Measurements from ENCODE around the gene BAIAP2. TPM values are rescaled to one million over a fixed set of nuclear protein-coding genes. Genes with fewer than 3 reads are reported as not detected.

BAIAP2 gene
- total RNA-seq, 2 donors from 2014 or later, result 8.0 to 11.5 TPM

DNA sequence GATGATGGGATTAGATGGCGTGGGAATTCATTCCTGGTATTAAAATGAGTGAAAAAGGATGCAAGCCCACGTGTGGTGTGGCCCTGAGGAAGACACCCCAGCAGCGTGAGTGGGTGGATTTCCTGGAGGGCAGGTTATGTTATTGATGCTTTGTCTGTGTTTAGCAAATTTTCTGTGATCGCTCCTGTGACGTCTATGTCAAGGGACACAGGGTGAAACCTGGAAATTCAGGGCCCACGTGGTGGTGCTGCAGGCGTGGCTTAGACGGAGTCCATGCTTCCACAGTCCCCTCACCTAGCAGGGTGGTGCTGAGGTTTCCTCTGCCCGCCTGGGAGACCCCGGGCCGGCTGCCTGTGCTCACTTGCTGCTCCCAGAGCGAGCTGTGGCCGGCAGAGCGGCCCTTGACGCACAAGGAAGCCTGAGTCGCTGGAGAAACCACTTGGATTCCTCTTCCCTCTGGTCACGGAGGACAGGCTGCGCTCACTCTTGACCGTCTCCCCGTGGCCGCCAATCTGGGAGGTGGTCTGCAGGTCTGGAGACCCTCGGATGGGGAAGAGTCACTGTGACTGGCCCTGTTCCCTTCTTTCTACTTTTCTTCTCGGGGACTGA is 23.4 kb downstream of the BAIAP2 start:
- TF ChIP-seq, protein P1, sequence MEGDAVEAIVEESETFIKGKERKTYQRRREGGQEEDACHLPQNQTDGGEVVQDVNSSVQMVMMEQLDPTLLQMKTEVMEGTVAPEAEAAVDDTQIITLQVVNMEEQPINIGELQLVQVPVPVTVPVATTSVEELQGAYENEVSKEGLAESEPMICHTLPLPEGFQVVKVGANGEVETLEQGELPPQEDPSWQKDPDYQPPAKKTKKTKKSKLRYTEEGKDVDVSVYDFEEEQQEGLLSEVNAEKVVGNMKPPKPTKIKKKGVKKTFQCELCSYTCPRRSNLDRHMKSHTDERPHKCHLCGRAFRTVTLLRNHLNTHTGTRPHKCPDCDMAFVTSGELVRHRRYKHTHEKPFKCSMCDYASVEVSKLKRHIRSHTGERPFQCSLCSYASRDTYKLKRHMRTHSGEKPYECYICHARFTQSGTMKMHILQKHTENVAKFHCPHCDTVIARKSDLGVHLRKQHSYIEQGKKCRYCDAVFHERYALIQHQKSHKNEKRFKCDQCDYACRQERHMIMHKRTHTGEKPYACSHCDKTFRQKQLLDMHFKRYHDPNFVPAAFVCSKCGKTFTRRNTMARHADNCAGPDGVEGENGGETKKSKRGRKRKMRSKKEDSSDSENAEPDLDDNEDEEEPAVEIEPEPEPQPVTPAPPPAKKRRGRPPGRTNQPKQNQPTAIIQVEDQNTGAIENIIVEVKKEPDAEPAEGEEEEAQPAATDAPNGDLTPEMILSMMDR (IDR thresholded peaks at IDR 0.05), result no peak
- no peak for TF ChIP-seq POLR2A (IDR thresholded peaks at IDR 0.05)
- Histone ChIP-seq H3K4me1 (no peaks in the 10 kb centered on the region), H3K27ac (no peak overlapping the region), H3K36me3 (replicated peaks in 1 of 2; ENCODE audit: insufficient read depth in 1 of 2, low read depth in 2 of 2) (no peaks in the 10 kb centered on the region), H3K4me3 (no peak overlapping the region), H3K27me3 (no peaks in the 10 kb centered on the region), H3K9me3 (no peaks in the 10 kb centered on the region)
- DNase-seq, result no peak
- no peak for ATAC-seq
- 79 to 81% methylated on average over 20 to 23 of the region's 23 CpGs for WGBS, 2 donors
- intact Hi-C loops (cut with DNase I), result no loop called here

DNA sequence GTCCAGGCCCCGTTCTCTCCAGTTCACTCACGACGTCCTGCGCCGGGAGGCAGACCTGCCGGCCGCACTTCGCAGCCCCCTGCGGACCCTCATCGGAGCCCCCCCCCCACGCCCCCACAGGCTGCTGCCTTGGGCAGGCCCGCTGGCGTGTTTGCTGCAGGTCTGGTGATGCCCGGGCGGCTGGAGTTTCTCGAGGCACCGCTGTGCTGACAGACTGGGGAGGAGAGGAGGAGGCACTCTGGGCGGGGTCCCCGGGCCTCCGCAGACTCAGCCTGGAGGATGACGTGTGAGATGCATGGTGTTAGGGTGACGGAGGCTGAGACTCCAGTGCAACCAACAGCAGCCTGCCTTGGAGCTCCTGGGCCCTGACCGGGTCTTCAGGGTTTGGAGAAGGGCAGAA is 24.1 kb downstream of the BAIAP2 start:
- ATAC-seq, result no peak
- Histone ChIP-seq H3K27ac (no peak overlapping the region), H3K4me3 (no peak overlapping the region), H3K9me3 (no peaks in the 10 kb centered on the region), H3K4me1 (no peaks in the 10 kb centered on the region), H3K27me3 (no peaks in the 10 kb centered on the region), H3K36me3 (replicated peaks in 1 of 2; ENCODE audit: insufficient read depth in 1 of 2, low read depth in 2 of 2) (no peaks in the 10 kb centered on the region)
- TF ChIP-seq, protein P1 (IDR thresholded peaks at IDR 0.05), result no peak
- TF ChIP-seq POLR2A (IDR thresholded peaks at IDR 0.05), result no peak
- intact Hi-C loops (cut with DNase I), result no loop called here
- no peak for DNase-seq
- 87 to 90% methylated on average over 19 to 23 of the region's 23 CpGs for WGBS, 2 donors

DNA sequence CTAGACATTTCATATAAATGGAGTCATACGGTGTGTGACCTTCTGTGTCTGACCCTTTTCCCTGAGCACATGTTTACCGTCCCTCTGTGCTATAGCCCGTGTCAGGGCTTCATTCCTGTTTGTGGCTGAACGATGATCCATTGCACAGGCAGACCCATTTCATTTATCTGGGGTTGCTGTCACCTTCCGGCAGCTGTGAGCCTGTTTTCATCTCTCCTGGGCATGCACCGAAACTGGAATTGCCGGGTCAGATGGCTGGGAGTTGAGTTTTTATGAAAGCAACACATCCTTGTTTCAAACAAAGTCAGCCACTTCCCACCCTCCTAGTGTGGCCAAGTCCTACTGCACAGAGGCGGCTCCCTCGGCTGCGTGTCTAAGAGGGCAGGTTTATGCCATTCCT is 25.5 kb downstream of the BAIAP2 start:
- intact Hi-C loops (cut with DNase I), result no loop called here
- TF ChIP-seq, protein P1 (IDR thresholded peaks at IDR 0.05), result no peak
- no peak for TF ChIP-seq POLR2A (IDR thresholded peaks at IDR 0.05)
- ATAC-seq (no peak), DNase-seq (no peak)
- 88 to 89% methylated on average over 10 of the region's 10 CpGs for WGBS, 2 donors
- H3K9me3 ChIP-seq, result no peaks in the 10 kb centered on the region
- H3K27ac ChIP-seq, result no peak overlapping the region
- H3K4me1 ChIP-seq, result no peaks in the 10 kb centered on the region
- no peaks in the 10 kb centered on the region for H3K27me3 ChIP-seq
- H3K4me3 ChIP-seq, result no peak overlapping the region
- no peaks in the 10 kb centered on the region for H3K36me3 ChIP-seq (replicated peaks in 1 of 2; ENCODE audit: insufficient read depth in 1 of 2, low read depth in 2 of 2)

DNA sequence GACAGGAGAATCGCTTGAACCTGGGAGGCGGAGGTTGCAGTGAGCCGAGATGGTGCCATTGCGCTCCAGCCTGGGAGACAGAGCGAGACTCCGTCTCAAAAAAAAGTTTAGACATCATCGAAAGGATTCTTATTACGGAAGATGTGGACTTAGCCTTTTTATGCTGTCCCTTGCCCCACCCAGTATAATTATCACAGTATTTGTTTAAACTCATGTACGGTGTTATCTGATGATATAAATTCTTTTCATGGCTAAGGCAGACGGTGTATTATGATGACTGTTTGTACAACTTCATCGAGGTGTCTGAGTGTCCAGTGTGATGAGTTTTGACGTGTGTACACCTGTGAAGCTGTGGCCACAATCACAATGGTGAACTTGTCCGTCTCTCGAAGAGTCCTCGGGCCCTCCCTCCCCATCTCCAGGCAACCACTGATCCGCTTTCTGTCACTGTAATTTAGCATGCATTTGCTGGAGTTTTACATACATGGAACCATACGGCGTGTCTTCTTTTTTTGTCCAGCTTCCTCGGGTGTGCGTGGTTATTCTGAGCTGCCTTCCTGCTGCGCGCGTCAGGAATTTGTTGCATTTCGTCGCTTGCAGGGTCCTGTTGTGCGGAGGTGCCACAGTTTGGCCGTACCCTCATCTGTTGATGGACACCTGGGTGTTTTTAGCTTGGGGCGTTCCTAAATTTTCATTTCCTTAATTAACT is 26.2 kb downstream of the BAIAP2 start:
- Histone ChIP-seq H3K36me3 (replicated peaks in 1 of 2; ENCODE audit: insufficient read depth in 1 of 2, low read depth in 2 of 2) (no peaks in the 10 kb centered on the region), H3K9me3 (no peaks in the 10 kb centered on the region), H3K4me1 (no peaks in the 10 kb centered on the region), H3K27me3 (no peaks in the 10 kb centered on the region), H3K27ac (no peak overlapping the region), H3K4me3 (no peak overlapping the region)
- TF ChIP-seq, protein P1 (IDR thresholded peaks at IDR 0.05), result no peak
- no peak for TF ChIP-seq POLR2A (IDR thresholded peaks at IDR 0.05)
- intact Hi-C loops (cut with DNase I), result no loop called here
- no peak for ATAC-seq
- DNase-seq, result no peak
- 91% methylated on average over 28 of the region's 28 CpGs for WGBS, 2 donors
